ENCODE results near the gene OR14K1. TPM values are rescaled to one million over a fixed set of nuclear protein-coding genes. Genes with fewer than 3 reads are reported as not detected.

OR14K1 gene
- polyA plus RNA-seq, 1 of the 3 experiments (the other 2 are of a cell fraction) = not detected

- TF ChIP-seq PBX3 (IDR thresholded peaks at IDR 0.05) (no peak), USF2 (IDR thresholded peaks at IDR 0.05; ENCODE audit: borderline replicate concordance, low read depth, low read length) (no peak), ZBTB33 (IDR thresholded peaks at IDR 0.05; ENCODE audit: borderline replicate concordance, low read depth) (no peak), TCF12 (IDR thresholded peaks at IDR 0.05) (no peak)
These were observed 21.9 kb upstream of the OR14K1 start, which contains the start of gene OR6F1 (continued) for GRCh38 chr1:247716546-247716945.

- H3K27ac ChIP-seq (ENCODE audit: low read depth in 2 of 2, low read length in 1 of 2) = no peak overlapping the region
- H2AFZ ChIP-seq (ENCODE audit: low read depth) = no peak overlapping the region
- ChIA-PET CTCF (no interaction called here), POLR2A (no interaction called here)
- TF ChIP-seq USF2 (IDR thresholded peaks at IDR 0.05; ENCODE audit: borderline replicate concordance, low read depth, low read length) = no peak
- TF ChIP-seq RAD21 (IDR thresholded peaks at IDR 0.05; ENCODE audit: low read length) = no peak
- no peak for TF ChIP-seq GATA2 (CRISPR knock-in tag; IDR thresholded peaks at IDR 0.05)
- TF ChIP-seq FOXM1 (IDR thresholded peaks at IDR 0.05; ENCODE audit: low read depth) = no peak
- TF ChIP-seq REST (IDR thresholded peaks at IDR 0.05; ENCODE audit: low read depth, low read length) = no peak
- no peak for TF ChIP-seq ELF1 (IDR thresholded peaks at IDR 0.05)
- TF ChIP-seq TAF1 (IDR thresholded peaks at IDR 0.05; ENCODE audit: borderline replicate concordance, low read depth, low read length) = no peak
- no peak for TF ChIP-seq TCF12 (IDR thresholded peaks at IDR 0.05)
- no peak overlapping the region for H3K4me2 ChIP-seq
- no peak overlapping the region for H3K4me3 ChIP-seq (ENCODE audit: low read depth in 2 of 2, low read length in 1 of 2)
- H3F3A ChIP-seq (replicated peaks; ENCODE audit: insufficient read depth) = no peaks in the 10 kb centered on the region
- no peaks in the 10 kb centered on the region for H4K20me1 ChIP-seq (ENCODE audit: insufficient read depth)
- WGBS (ENCODE audit: low lambda C conversion rate) = 4% methylated on average over 4 of the region's 4 CpGs
- no peaks in the 10 kb centered on the region for H3K9me2 ChIP-seq
- H3K36me3 ChIP-seq (replicated peaks in 1 of 2; ENCODE audit: control insufficient read depth in 1 of 2, insufficient read depth in 2 of 2, low read length in 1 of 2) = no peaks in the 10 kb centered on the region
- H3K79me2 ChIP-seq (ENCODE audit: insufficient read depth) = no peaks in the 10 kb centered on the region
- no peaks in the 10 kb centered on the region for H3K27me3 ChIP-seq (ENCODE audit: insufficient read depth)
- H3K9ac ChIP-seq = no peak overlapping the region
- DNase-seq = no peak
- no peaks in the 10 kb centered on the region; the same call in 1 of the 2 replicates for H3K9me3 ChIP-seq
- H3K4me1 ChIP-seq (ENCODE audit: control insufficient read depth in 1 of 2, insufficient read depth in 2 of 2, low read depth in 1 of 2, low read length in 1 of 2) = no peaks in the 10 kb centered on the region
These were observed 17.2 kb upstream of the OR14K1 start for GRCh38 chr1:247721222-247721621.
